HG02973 (cell line): ENCODE results near the gene C22orf15.

Experiments used
- ATAC-seq: cut with Tn5 transposase; IDR thresholded peaks from one replicate; pipeline ENCODE4 v1.9.1; 2021; ENCODE audit warnings: moderate library complexity; ENCODE audit not compliant: unreplicated experiment

Gene C22orf15

GRCh38 chr22:23750714-23751440 lies 11.9 kb upstream of the C22orf15 start, which contains the start of gene ZNF70:
Gene ZNF70 (minus strand): TSS chr22:23751112. CDS start chr22:23745140, 5,972 bp downstream.
- peak; percentile 74 for ATAC-seq

- no peak for ATAC-seq
Measured at GRCh38 chr22:23751441-23751996, 11.3 kb upstream of the C22orf15 start.

GRCh38 chr22:23752090-23752691 lies 10.6 kb upstream of the C22orf15 start:
- ATAC-seq, result no peak

GRCh38 chr22:23752750-23753149 lies 10.0 kb upstream of the C22orf15 start:
- ATAC-seq, result no peak

GRCh38 chr22:23753385-23753784 lies 9.4 kb upstream of the C22orf15 start:
- ATAC-seq, result no peak

GRCh38 chr22:23754220-23754919 lies 8.4 kb upstream of the C22orf15 start, which contains the start of gene VPREB3:
Gene VPREB3 (minus strand): TSS chr22:23754425. CDS start chr22:23754363, 62 bp downstream.
- no peak for ATAC-seq

- no peak for ATAC-seq
Measured at GRCh38 chr22:23754980-23755636, 7.7 kb upstream of the C22orf15 start.

GRCh38 chr22:23755711-23756110 lies 7.1 kb upstream of the C22orf15 start:
- no peak for ATAC-seq

GRCh38 chr22:23756891-23757290 lies 5.9 kb upstream of the C22orf15 start:
- no peak for ATAC-seq

GRCh38 chr22:23759566-23759965 lies 3.2 kb upstream of the C22orf15 start:
- no peak for ATAC-seq

- no peak for ATAC-seq
Measured at GRCh38 chr22:23760056-23760455, 2.7 kb upstream of the C22orf15 start.

- ATAC-seq, result no peak
Measured at GRCh38 chr22:23763579-23763945, 772 bp downstream of the C22orf15 start.

GRCh38 chr22:23763954-23764353 lies 1.2 kb downstream of the C22orf15 start:
- ATAC-seq, result no peak

- ATAC-seq, result no peak
Measured at GRCh38 chr22:23764899-23765881, 2.4 kb downstream of the C22orf15 start.

- no peak for ATAC-seq
Measured at GRCh38 chr22:23767303-23767672, 4.5 kb downstream of the C22orf15 start.

GRCh38 chr22:23767673-23768548 lies 5.1 kb downstream of the C22orf15 start, which contains the start of gene CHCHD10:
Gene CHCHD10 (minus strand): TSS chr22:23767972. CDS start chr22:23767874, 98 bp downstream.
- ATAC-seq, result no peak

GRCh38 chr22:23769321-23769965 lies 6.7 kb downstream of the C22orf15 start:
- ATAC-seq, result no peak

- ATAC-seq, result no peak
Measured at GRCh38 chr22:23772315-23772648, 9.5 kb downstream of the C22orf15 start.
